DND-41 (cell line): ENCODE measurements around the gene CIC.

Experiments
- ATAC-seq: fragments of 200-7000 bp; cut with Tn5 transposase; 3 replicates; pipeline ENCODE4 v1.9.1; 2021; ENCODE audit warnings: low read depth; ENCODE audit not compliant: insufficient read depth
- DNase-seq: peaks from one replicate; pipeline ENCODE4 v3.0.0-alpha.2; 2020
- H2AFZ ChIP-seq: 2 replicates; pipeline ENCODE4 v1.6.0; 2012; ENCODE audit warnings: low read depth, low read length
- H3K27ac ChIP-seq: 2 replicates; pipeline ENCODE4 v1.5.1; 2012; ENCODE audit warnings: low read length, inconsistent platforms
- H3K27me3 ChIP-seq: fragments of 200-600 bp; sonication (generic); 2 replicates; pipeline ENCODE4 v1.6.0; 2012; ENCODE audit warnings: low read length, mild to moderate bottlenecking, inconsistent platforms; ENCODE audit not compliant: insufficient read depth, poor library complexity
- H3K36me3 ChIP-seq: 2 replicates; pipeline ENCODE4 v1.5.1; 2012; ENCODE audit warnings: low read length, inconsistent platforms; ENCODE audit not compliant: insufficient read depth
- H3K4me1 ChIP-seq: 2 replicates; pipeline ENCODE4 v1.5.1; 2012; ENCODE audit warnings: mild to moderate bottlenecking, low read length; ENCODE audit not compliant: insufficient read depth
- H3K4me2 ChIP-seq: 2 replicates; pipeline ENCODE4 v1.6.0; 2012; ENCODE audit warnings: mild to moderate bottlenecking, moderate library complexity, low read length, inconsistent platforms; ENCODE audit not compliant: insufficient read depth
- H3K4me3 ChIP-seq, 2 experiments: fragments of 200-600 bp in 1 of 2; shearing (Covaris generic) in 1 of 2; 2 replicates each; pipeline ENCODE4 v1.5.1; 2012 to 2016; ENCODE audit warnings: inconsistent platforms in 2 of 2, low read length in 2 of 2, mild to moderate bottlenecking in 2 of 2, low read depth in 1 of 2, moderate library complexity in 1 of 2
- H3K79me2 ChIP-seq: 2 replicates; pipeline ENCODE4 v1.6.0; 2012; ENCODE audit warnings: low read length, inconsistent platforms; ENCODE audit not compliant: insufficient read depth
- H3K9ac ChIP-seq: 2 replicates; pipeline ENCODE4 v1.6.0; 2012; ENCODE audit warnings: low read depth, mild to moderate bottlenecking, inconsistent platforms, low read length, moderate library complexity
- H3K9me3 ChIP-seq: 2 replicates; pipeline ENCODE4 v1.5.1; 2012; ENCODE audit warnings: low read length, moderate library complexity, mild to moderate bottlenecking, inconsistent platforms; ENCODE audit not compliant: insufficient read depth, severe bottlenecking
- H4K20me1 ChIP-seq: 2 replicates; pipeline ENCODE4 v1.6.0; 2012; ENCODE audit warnings: low read length; ENCODE audit not compliant: insufficient read depth
- CTCF ChIP-seq: IDR thresholded peaks from 2 replicates; pipeline ENCODE4 v1.5.1; 2012; ENCODE audit warnings: borderline replicate concordance, low read length, moderate library complexity, mild to moderate bottlenecking; ENCODE audit not compliant: poor library complexity, severe bottlenecking; ENCODE audit errors: extremely low read depth
- EZH2 ChIP-seq: IDR thresholded peaks from 3 replicates; pipeline ENCODE4 v1.6.1; 2012; ENCODE audit warnings: borderline replicate concordance, low read depth, mild to moderate bottlenecking, moderate library complexity, low read length, inconsistent platforms; ENCODE audit not compliant: severe bottlenecking

Gene CIC

DNA sequence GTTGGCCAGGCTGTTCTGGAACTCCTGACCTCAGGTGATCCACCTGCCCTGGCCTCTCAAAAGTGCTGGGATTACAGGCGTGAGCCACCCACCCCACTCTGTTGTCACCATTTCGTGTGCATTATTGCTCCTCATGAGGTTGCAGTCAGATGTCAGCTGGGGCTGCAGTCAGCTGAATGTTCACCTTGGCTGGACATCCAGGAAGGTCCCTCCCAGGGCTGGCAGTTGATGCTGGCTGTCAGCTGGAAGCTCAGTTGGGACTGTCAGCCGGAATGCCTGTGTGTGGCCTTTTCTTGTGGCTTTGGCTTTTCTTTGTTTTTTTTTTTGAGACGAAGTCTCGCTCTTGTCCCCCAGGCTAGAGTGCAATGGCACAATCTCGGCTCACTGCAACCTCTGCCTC lies 63.0 kb downstream of the CIC start:
- peaks cover 18% of the 10 kb centered on the region for H3K79me2 ChIP-seq
- DNase-seq (no peak), ATAC-seq (no peak)
- no peaks in the 10 kb centered on the region for H3K9me3 ChIP-seq
- H3K36me3 ChIP-seq = peaks cover 11% of the 10 kb centered on the region
- H3K27ac ChIP-seq = no peak overlapping the region
- peaks cover 17% of the 10 kb centered on the region for H3K4me1 ChIP-seq
- no peaks in the 10 kb centered on the region for H3K27me3 ChIP-seq
- no peak overlapping the region for H3K4me3 ChIP-seq
- H3K9ac ChIP-seq = no peak overlapping the region
- no peak overlapping the region for H2AFZ ChIP-seq
- H3K4me2 ChIP-seq = no peak overlapping the region
- peaks cover 21% of the 10 kb centered on the region; the same call in 1 of the 2 replicates for H4K20me1 ChIP-seq
- TF ChIP-seq EZH2 (no peak), CTCF (no peak)

GRCh38 chr19:42333018-42333417 lies 64.0 kb downstream of the CIC start:
- Histone ChIP-seq H3K4me3 (no peak overlapping the region), H3K79me2 (peaks cover 10% of the 10 kb centered on the region; the same call in 1 of the 2 replicates), H4K20me1 (peaks cover 15% of the 10 kb centered on the region; the same call in 1 of the 2 replicates), H2AFZ (no peak overlapping the region), H3K4me1 (peaks cover 7% of the 10 kb centered on the region), H3K36me3 (peaks cover 12% of the 10 kb centered on the region), H3K9ac (no peak overlapping the region), H3K4me2 (no peak overlapping the region), H3K27ac (no peak overlapping the region), H3K27me3 (no peaks in the 10 kb centered on the region), H3K9me3 (no peaks in the 10 kb centered on the region)
- TF ChIP-seq CTCF = no peak
- no peak for TF ChIP-seq EZH2
- ATAC-seq (no peak), DNase-seq (no peak)

DNA sequence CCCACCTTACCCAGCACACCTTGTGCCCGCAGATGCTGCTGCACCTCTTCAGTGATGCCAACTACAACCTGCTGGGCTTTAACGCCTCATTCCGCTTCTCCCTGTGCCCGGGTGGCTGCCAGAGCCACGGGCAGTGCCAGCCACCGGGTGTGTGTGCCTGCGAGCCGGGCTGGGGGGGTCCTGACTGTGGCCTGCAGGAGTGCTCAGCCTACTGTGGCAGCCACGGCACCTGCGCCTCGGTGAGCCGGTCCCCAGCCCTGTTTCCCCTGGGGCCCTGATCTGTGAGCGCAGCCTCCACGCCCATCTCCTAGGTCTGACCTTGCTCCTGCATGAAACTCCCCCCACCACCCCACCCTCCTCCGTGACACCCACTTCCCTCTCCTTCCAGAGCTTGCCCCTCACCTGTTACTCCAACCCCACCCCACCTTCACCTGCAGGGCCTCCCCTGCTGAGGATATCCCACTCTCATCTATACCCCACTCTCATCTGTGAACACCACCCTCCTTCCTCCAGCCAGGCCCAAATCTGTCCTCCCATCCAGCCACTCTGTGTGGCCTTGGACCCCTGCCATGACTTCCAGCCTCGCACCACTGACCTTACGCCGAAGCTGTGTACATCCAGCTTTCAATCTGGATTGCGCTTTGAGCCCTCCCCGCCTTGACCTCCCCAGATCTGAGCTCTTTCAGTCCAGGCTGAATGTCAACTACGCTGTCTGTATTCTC lies 65.1 kb downstream of the CIC start:
- no peaks in the 10 kb centered on the region; the same call in 1 of the 2 replicates for H3K4me1 ChIP-seq
- no peaks in the 10 kb centered on the region for H3K27me3 ChIP-seq
- no peak for ATAC-seq
- H3K4me2 ChIP-seq = no peak overlapping the region
- no peaks in the 10 kb centered on the region for H3K9me3 ChIP-seq
- H3K4me3 ChIP-seq = no peak overlapping the region
- TF ChIP-seq CTCF (no peak), EZH2 (no peak)
- H3K36me3 ChIP-seq = peaks cover 12% of the 10 kb centered on the region
- no peak for DNase-seq
- H4K20me1 ChIP-seq = peaks cover 15% of the 10 kb centered on the region; the same call in 1 of the 2 replicates
- H3K27ac ChIP-seq = no peak overlapping the region
- H3K79me2 ChIP-seq = peaks cover 5% of the 10 kb centered on the region; the same call in 1 of the 2 replicates
- H2AFZ ChIP-seq = no peak overlapping the region
- no peak overlapping the region for H3K9ac ChIP-seq
